Natural killer cell (primary cell): ENCODE measurements around the gene SEMA3C. TPM values are rescaled to one million over a fixed set of nuclear protein-coding genes. Genes with fewer than 3 reads are reported as not detected.

Experiments
- ATAC-seq, 3 donors: fragments of 150-1000 bp in 2 of 3; fragments of 200-7000 bp in 1 of 3; cut with Tn5 transposase; 1 replicate in 1 of 3; 2 replicates in 2 of 3; pipeline ENCODE4 v1.10.0; 2021; ENCODE audit warnings: mild to moderate bottlenecking in 2 of 3, moderate library complexity in 2 of 3
- DNase-seq, 2 donors: peaks; one replicate each; pipeline versions ENCODE4 v3.0.0 to v3.0.0-alpha.2; 2013 to 2021; ENCODE audit warnings: mixed read lengths in 1 of 2
- H3K27ac ChIP-seq: one replicate; pipeline ENCODE4 v1.5.1; 2013; ENCODE audit warnings: mild to moderate bottlenecking, low read length
- H3K27me3 ChIP-seq: one replicate; pipeline ENCODE4 v1.6.1; 2013; ENCODE audit warnings: low read length; ENCODE audit not compliant: control insufficient read depth, insufficient read depth
- H3K36me3 ChIP-seq: one replicate; pipeline ENCODE4 v1.6.1; 2013; ENCODE audit warnings: low read length; ENCODE audit not compliant: control insufficient read depth, insufficient read depth
- H3K4me1 ChIP-seq: one replicate; pipeline ENCODE4 v1.6.1; 2013; ENCODE audit warnings: low read length; ENCODE audit not compliant: control insufficient read depth, insufficient read depth
- H3K4me3 ChIP-seq: one replicate; pipeline ENCODE4 v1.5.1; 2013; ENCODE audit warnings: low read length
- H3K9me3 ChIP-seq: one replicate; pipeline ENCODE4 v1.6.1; 2013; ENCODE audit warnings: low read length; ENCODE audit not compliant: control insufficient read depth, insufficient read depth
- H3K27ac Mint-ChIP-seq, 2 donors: one replicate each; pipeline ENCODE4 v1.8.0; 2022; ENCODE audit warnings: mild to moderate bottlenecking in 2 of 2, mixed read lengths in 2 of 2, moderate library complexity in 1 of 2
- H3K27me3 Mint-ChIP-seq, 2 donors: one replicate each; pipeline ENCODE4 v1.8.0; 2022; ENCODE audit warnings: low read depth in 2 of 2, mixed read lengths in 2 of 2
- H3K36me3 Mint-ChIP-seq: one replicate; pipeline ENCODE4 v1.8.0; 2022; ENCODE audit warnings: mixed read lengths
- H3K4me1 Mint-ChIP-seq, 2 donors: one replicate each; pipeline ENCODE4 v1.8.0; 2022; ENCODE audit warnings: mixed read lengths in 2 of 2
- H3K4me3 Mint-ChIP-seq: one replicate; pipeline ENCODE4 v1.8.0; 2022; ENCODE audit warnings: mild to moderate bottlenecking, moderate library complexity, mixed read lengths
- H3K9me3 Mint-ChIP-seq, 2 donors: one replicate each; pipeline ENCODE4 v1.8.0; 2022; ENCODE audit warnings: mixed read lengths in 2 of 2
- WGBS: methylation state at CpG from one replicate; pipeline ENCODE4 v1.1.7; 2013; ENCODE audit warnings: missing lambda C conversion rate; ENCODE audit not compliant: insufficient coverage; 5-methylcytosine and 5-hydroxymethylcytosine counted together
- intact Hi-C: fragments of 100-400 bp; cut with micrococcal nuclease; formaldehyde crosslinking; loops from one replicate; pipeline ENCODE4 v1.14.2; 2022
- total RNA-seq, 4 donors: library from RNA; stranded (reverse); fragments of 120-200 nt in 1 of 4; gene quantifications; one replicate each; pipeline versions ENCODE4 v1.2.3 to v1.2.4, GENCODE V29; 2013 to 2022
- TF ChIP-seq, protein P1 (sequence below): fragments of 200-600 bp; IDR thresholded peaks from one replicate; pipeline ENCODE4 v1.8.0; 2022; ENCODE audit warnings: antibody characterized with exemption

SEMA3C gene
- total RNA-seq, 3 donors from 2014 or later (not counting 1 experiment from before 2014, with no cell fraction given), result 0.41 to 12.2 (median 0.94) TPM

DNA sequence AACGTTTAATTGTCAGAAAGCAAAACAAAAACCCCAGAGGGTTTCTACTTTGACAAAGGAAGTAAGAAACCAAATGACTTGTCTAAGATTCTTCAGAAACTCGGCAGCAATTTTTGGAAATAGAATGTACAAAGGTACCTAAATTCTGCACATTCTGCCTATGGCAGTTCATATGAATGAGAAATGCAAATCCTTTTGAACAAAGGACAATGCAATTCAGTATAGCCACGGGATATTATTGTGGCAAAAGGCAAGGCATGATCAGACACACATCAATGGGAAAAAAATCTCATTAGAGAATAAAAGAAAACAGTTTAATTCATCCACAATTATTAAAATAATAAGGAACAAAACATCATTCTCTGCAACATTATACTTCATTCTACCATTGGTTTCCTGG lies 93.4 kb downstream of the SEMA3C start:
- Mint-ChIP-seq H3K4me1 (peaks cover 0 to 2% of the 10 kb centered on the region in 2 donors), H3K27ac (no peak overlapping the region), H3K4me3 (no peak overlapping the region), H3K27me3 (no peaks in the 10 kb centered on the region), H3K9me3 (peaks cover 0 to 5% of the 10 kb centered on the region in 2 donors), H3K36me3 (no peaks in the 10 kb centered on the region)
- DNase-seq (no peak), ATAC-seq (no peak)
- Histone ChIP-seq H3K36me3 (no peaks in the 10 kb centered on the region), H3K27me3 (no peaks in the 10 kb centered on the region), H3K4me3 (no peak overlapping the region), H3K9me3 (no peaks in the 10 kb centered on the region), H3K4me1 (no peaks in the 10 kb centered on the region), H3K27ac (no peak overlapping the region)
- 76% methylated on average over 3 of the region's 3 CpGs for WGBS
- intact Hi-C loops, result no loop called here
- TF ChIP-seq, protein P1, sequence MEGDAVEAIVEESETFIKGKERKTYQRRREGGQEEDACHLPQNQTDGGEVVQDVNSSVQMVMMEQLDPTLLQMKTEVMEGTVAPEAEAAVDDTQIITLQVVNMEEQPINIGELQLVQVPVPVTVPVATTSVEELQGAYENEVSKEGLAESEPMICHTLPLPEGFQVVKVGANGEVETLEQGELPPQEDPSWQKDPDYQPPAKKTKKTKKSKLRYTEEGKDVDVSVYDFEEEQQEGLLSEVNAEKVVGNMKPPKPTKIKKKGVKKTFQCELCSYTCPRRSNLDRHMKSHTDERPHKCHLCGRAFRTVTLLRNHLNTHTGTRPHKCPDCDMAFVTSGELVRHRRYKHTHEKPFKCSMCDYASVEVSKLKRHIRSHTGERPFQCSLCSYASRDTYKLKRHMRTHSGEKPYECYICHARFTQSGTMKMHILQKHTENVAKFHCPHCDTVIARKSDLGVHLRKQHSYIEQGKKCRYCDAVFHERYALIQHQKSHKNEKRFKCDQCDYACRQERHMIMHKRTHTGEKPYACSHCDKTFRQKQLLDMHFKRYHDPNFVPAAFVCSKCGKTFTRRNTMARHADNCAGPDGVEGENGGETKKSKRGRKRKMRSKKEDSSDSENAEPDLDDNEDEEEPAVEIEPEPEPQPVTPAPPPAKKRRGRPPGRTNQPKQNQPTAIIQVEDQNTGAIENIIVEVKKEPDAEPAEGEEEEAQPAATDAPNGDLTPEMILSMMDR, result no peak

DNA sequence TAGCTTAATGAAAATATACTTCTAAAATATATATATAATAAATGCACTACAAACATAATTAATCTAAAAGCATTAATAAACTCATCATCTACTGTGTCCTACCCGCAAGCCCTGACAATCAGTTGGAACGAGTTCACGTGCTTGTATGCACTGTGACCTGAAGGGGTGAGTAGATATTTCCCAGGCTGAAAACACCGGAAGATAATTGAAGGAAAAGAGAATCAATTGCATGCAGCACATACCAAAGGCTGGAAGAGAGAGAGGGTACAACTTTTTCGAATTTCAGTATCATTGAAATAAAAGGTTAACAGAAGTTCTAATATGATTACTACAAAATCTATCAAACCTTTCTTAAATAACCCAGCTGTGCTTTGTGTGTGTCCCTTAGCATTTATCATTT lies 94.6 kb downstream of the SEMA3C start:
- H3K36me3 Mint-ChIP-seq, result no peaks in the 10 kb centered on the region
- DNase-seq, result no peak
- no peaks in the 10 kb centered on the region for H3K9me3 ChIP-seq
- no peak overlapping the region for H3K4me3 Mint-ChIP-seq
- no peak overlapping the region for H3K27ac ChIP-seq
- 91% methylated on average over 3 of the region's 5 CpGs for WGBS
- no peaks in the 10 kb centered on the region for H3K4me1 ChIP-seq
- no peak overlapping the region for H3K27ac Mint-ChIP-seq
- H3K4me3 ChIP-seq, result no peak overlapping the region
- TF ChIP-seq, protein P1, result no peak
- no peaks in the 10 kb centered on the region for H3K4me1 Mint-ChIP-seq
- ATAC-seq, result no peak
- H3K36me3 ChIP-seq, result no peaks in the 10 kb centered on the region
- intact Hi-C loops, result no loop called here
- peaks cover 0 to 4% of the 10 kb centered on the region in 2 donors for H3K9me3 Mint-ChIP-seq
- no peaks in the 10 kb centered on the region for H3K27me3 Mint-ChIP-seq
- no peaks in the 10 kb centered on the region for H3K27me3 ChIP-seq

DNA sequence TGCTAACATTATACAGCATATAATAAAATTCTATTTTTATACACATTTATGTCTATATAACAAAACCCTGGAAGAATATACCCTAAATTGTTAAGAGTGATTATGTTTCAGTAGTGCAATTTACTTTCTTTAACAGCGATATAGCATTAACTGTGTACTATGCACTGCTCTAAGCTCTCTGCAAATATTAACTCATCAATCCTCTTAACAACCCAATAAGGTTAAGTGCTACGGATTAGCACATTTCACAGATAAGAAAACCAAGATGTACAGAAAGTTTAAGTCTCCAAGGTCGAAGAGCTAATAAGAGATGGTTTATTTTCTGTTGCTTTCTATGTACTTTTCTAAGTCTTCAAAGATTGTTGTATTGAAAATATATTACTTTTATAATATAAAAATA lies 95.8 kb downstream of the SEMA3C start:
- Mint-ChIP-seq H3K4me3 (no peak overlapping the region), H3K27me3 (no peaks in the 10 kb centered on the region), H3K27ac (no peak overlapping the region), H3K9me3 (peaks cover 0 to 4% of the 10 kb centered on the region in 2 donors), H3K36me3 (no peaks in the 10 kb centered on the region), H3K4me1 (no peaks in the 10 kb centered on the region)
- intact Hi-C loops, result no loop called here
- WGBS, result 83% methylated on average over 1 of the region's 3 CpGs
- H3K9me3 ChIP-seq, result no peaks in the 10 kb centered on the region
- ATAC-seq (no peak), DNase-seq (no peak)
- no peaks in the 10 kb centered on the region for H3K4me1 ChIP-seq
- no peak overlapping the region for H3K27ac ChIP-seq
- no peak overlapping the region for H3K4me3 ChIP-seq
- no peaks in the 10 kb centered on the region for H3K27me3 ChIP-seq
- no peaks in the 10 kb centered on the region for H3K36me3 ChIP-seq
- TF ChIP-seq, protein P1, result no peak

DNA sequence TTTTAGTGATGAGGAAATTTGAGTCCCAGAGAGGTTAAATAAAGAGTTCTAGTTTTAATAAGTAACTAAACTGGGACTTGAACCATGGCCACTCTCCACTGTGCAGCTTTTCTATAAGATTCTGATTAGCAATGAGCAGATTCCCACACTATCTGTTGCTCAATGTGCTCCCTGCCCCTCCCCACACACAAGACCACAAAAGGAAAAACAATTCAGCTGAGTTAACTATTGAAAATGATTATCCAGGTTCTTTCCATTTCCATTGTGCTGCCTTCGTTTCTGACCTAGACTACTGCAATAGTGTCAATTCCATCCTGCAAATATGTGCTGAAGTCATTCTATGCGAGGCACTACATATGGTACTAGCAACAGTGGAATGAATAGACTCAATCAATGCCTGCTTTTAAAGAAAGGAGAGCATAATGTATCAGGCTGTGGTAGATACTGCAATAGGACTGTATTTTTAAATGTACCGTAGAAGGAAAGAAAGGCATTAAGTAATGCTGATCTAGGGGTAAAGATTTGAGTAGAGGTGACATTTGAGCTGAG lies 97.0 kb downstream of the SEMA3C start:
- Histone ChIP-seq H3K4me3 (no peak overlapping the region), H3K4me1 (no peaks in the 10 kb centered on the region), H3K27me3 (no peaks in the 10 kb centered on the region), H3K36me3 (no peaks in the 10 kb centered on the region), H3K27ac (no peak overlapping the region), H3K9me3 (no peaks in the 10 kb centered on the region)
- no peaks in the 10 kb centered on the region for H3K27me3 Mint-ChIP-seq
- no peak for ATAC-seq
- H3K4me3 Mint-ChIP-seq, result no peak overlapping the region
- peaks cover 0 to 4% of the 10 kb centered on the region in 2 donors for H3K9me3 Mint-ChIP-seq
- DNase-seq, result no peak
- intact Hi-C loops, result no loop called here
- TF ChIP-seq, protein P1, result no peak
- no peaks in the 10 kb centered on the region for H3K4me1 Mint-ChIP-seq
- no peaks in the 10 kb centered on the region for H3K36me3 Mint-ChIP-seq
- 70% methylated on average over 3 of the region's 3 CpGs for WGBS
- no peak overlapping the region for H3K27ac Mint-ChIP-seq
